Measurements from ENCODE around the gene TPCN2.

TPCN2 gene

DNA sequence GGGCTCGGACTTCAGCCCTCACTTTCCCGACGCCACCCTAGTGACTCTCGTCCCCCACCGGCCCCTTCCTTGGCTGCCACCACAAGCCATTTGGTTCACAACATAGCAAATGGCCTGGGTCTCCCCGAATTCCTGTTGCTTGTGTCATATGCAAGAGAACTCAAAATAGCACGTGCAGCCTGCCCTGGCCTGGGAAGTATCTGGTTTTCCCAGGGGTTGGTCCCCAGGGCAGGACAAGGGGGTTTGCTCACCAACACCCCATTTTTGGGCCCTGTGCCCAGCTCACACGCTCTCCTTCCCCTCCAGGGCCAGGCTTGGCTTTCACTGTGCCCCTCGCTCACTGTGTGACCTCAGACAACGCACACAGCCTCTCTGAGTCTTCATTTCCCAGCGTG, 12.8 kb upstream of the TPCN2 start:
- Histone ChIP-seq H2AFZ (no peak overlapping the region), H3K9me3 (ENCODE audit: control insufficient read depth, low read length) (no peaks in the 10 kb centered on the region), H3K9ac (no peak overlapping the region), H3K36me3 (ENCODE audit: control insufficient read depth, insufficient read depth, low read length) (no peaks in the 10 kb centered on the region), H3K4me2 (ENCODE audit: low read length) (no peak overlapping the region), H3K27me3 (ENCODE audit: control insufficient read depth, insufficient read depth, low read length) (no peaks in the 10 kb centered on the region), H3K4me1 (no peaks in the 10 kb centered on the region), H3K27ac (no peak overlapping the region), H3K79me2 (no peaks in the 10 kb centered on the region), H3K4me3 (ENCODE audit: low read depth, low read length) (no peak overlapping the region)
- TF ChIP-seq, protein P1, sequence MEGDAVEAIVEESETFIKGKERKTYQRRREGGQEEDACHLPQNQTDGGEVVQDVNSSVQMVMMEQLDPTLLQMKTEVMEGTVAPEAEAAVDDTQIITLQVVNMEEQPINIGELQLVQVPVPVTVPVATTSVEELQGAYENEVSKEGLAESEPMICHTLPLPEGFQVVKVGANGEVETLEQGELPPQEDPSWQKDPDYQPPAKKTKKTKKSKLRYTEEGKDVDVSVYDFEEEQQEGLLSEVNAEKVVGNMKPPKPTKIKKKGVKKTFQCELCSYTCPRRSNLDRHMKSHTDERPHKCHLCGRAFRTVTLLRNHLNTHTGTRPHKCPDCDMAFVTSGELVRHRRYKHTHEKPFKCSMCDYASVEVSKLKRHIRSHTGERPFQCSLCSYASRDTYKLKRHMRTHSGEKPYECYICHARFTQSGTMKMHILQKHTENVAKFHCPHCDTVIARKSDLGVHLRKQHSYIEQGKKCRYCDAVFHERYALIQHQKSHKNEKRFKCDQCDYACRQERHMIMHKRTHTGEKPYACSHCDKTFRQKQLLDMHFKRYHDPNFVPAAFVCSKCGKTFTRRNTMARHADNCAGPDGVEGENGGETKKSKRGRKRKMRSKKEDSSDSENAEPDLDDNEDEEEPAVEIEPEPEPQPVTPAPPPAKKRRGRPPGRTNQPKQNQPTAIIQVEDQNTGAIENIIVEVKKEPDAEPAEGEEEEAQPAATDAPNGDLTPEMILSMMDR (IDR thresholded peaks at IDR 0.05): no peak

DNA sequence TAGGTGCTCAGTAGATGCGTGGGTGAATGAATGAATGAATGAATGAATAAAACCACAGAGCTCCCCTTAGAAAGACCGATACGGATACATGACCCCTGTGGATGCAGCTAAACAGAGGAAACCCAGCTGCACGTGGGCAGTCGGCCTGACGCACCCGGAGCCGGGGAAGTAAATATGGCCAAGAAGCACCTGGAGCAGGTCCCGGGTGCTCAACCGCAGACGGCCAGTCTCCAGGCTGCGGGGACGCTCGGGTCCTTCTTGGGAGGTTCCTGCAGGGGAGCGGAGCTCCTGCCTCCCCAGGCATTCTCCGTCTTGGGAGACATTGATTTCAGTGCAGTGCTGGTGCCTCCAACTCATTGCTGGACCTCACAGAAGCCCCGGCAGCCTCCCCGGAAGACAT, 11.7 kb upstream of the TPCN2 start:
- TF ChIP-seq, protein P1 (IDR thresholded peaks at IDR 0.05): no peak

DNA sequence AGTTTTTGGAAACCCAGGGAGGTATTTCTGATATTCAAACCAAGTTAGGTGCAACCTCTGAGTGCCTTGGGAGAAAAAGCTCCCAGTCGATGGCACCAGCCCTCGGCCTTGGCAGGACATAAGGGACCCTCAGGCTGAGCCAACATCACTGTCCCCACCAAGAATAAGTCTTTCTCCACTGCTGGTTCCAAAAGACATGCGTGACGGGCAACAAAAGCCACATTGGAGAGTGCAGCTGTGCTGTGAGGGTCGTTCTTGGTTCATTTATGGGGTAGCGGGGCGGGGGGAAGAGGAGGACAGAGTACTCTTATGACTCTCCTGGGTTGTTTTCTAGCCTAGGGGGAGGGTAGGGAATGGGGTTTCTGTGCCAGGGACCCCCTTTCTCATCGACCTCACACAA, 11.2 kb upstream of the TPCN2 start:
- Histone ChIP-seq H3K27ac (no peak overlapping the region), H3K9me3 (ENCODE audit: control insufficient read depth, low read length) (no peaks in the 10 kb centered on the region), H2AFZ (no peak overlapping the region), H3K9ac (no peak overlapping the region), H3K79me2 (no peaks in the 10 kb centered on the region), H3K36me3 (ENCODE audit: control insufficient read depth, insufficient read depth, low read length) (no peaks in the 10 kb centered on the region), H3K4me3 (ENCODE audit: low read depth, low read length) (no peak overlapping the region), H3K4me2 (ENCODE audit: low read length) (no peak overlapping the region), H3K4me1 (no peaks in the 10 kb centered on the region), H3K27me3 (ENCODE audit: control insufficient read depth, insufficient read depth, low read length) (no peaks in the 10 kb centered on the region)
- TF ChIP-seq, protein P1 (IDR thresholded peaks at IDR 0.05): no peak

More for the DNA sequence above, 11.7 kb upstream of the TPCN2 start:
- no peaks in the 10 kb centered on the region for H3K79me2 ChIP-seq
- H3K27ac ChIP-seq: no peak overlapping the region
- no peaks in the 10 kb centered on the region for H3K27me3 ChIP-seq (ENCODE audit: control insufficient read depth, insufficient read depth, low read length)
- no peaks in the 10 kb centered on the region for H3K36me3 ChIP-seq (ENCODE audit: control insufficient read depth, insufficient read depth, low read length)
- no peak overlapping the region for H2AFZ ChIP-seq
- no peak overlapping the region for H3K4me3 ChIP-seq (ENCODE audit: low read depth, low read length)
- no peak overlapping the region for H3K4me2 ChIP-seq (ENCODE audit: low read length)
- no peak overlapping the region for H3K9ac ChIP-seq
- no peaks in the 10 kb centered on the region for H3K9me3 ChIP-seq (ENCODE audit: control insufficient read depth, low read length)
- no peaks in the 10 kb centered on the region for H3K4me1 ChIP-seq

DNA sequence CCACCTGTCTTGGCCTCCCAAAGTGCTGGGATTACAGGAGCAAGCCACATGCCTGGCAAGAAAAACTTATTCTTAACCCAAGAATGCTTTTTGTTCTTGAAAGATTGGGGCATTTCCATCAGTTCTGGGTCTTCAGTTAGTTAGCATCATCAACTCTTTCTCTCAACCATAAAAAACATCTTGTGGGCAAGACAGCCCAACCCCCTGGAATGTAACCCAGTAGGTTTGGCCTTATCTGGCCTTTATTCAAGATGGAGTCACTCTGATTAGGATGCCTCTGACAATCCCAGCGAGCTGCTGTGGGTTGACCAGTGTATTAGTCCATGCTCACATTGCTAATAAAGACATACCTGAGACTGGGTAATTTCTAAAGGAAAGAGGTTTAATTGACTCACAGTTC, 9.2 kb upstream of the TPCN2 start:
- no peaks in the 10 kb centered on the region for H3K79me2 ChIP-seq
- no peak overlapping the region for H3K4me3 ChIP-seq (ENCODE audit: low read depth, low read length)
- H3K9me3 ChIP-seq (ENCODE audit: control insufficient read depth, low read length): no peaks in the 10 kb centered on the region
- H3K4me2 ChIP-seq (ENCODE audit: low read length): no peak overlapping the region
- H3K36me3 ChIP-seq (ENCODE audit: control insufficient read depth, insufficient read depth, low read length): no peaks in the 10 kb centered on the region
- H3K9ac ChIP-seq: no peak overlapping the region
- TF ChIP-seq, protein P1 (IDR thresholded peaks at IDR 0.05): no peak
- H3K27me3 ChIP-seq (ENCODE audit: control insufficient read depth, insufficient read depth, low read length): no peaks in the 10 kb centered on the region
- no peaks in the 10 kb centered on the region for H3K4me1 ChIP-seq
- H2AFZ ChIP-seq: no peak overlapping the region
- H3K27ac ChIP-seq: no peak overlapping the region

DNA sequence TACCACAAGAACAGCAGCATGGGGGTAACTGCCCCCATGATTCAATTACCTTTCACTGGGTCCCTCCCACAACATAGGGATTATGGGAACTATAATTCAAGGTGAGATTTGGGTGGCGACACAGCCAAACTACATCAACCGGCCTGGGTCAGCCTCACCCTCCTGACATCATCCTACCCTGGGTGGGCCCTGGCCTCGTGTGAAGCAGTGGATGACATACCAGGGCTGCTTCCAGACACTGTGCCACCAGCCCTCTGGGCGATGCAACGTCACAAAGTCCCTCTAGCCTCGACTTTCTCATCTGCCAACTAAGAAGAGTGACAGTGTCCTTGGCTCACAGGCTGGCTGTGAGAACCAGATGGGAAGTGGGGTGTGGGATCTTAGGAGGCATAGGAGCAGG, 8.7 kb upstream of the TPCN2 start:
- Histone ChIP-seq H3K9ac (no peak overlapping the region), H3K4me1 (no peaks in the 10 kb centered on the region), H3K36me3 (ENCODE audit: control insufficient read depth, insufficient read depth, low read length) (no peaks in the 10 kb centered on the region), H3K4me2 (ENCODE audit: low read length) (no peak overlapping the region), H3K79me2 (no peaks in the 10 kb centered on the region), H3K27me3 (ENCODE audit: control insufficient read depth, insufficient read depth, low read length) (no peaks in the 10 kb centered on the region), H2AFZ (no peak overlapping the region), H3K27ac (no peak overlapping the region), H3K4me3 (ENCODE audit: low read depth, low read length) (no peak overlapping the region), H3K9me3 (ENCODE audit: control insufficient read depth, low read length) (no peaks in the 10 kb centered on the region)
- TF ChIP-seq, protein P1 (IDR thresholded peaks at IDR 0.05): no peak
